ENCODE measurements around the gene REEP6. TPM values are rescaled to one million over a fixed set of nuclear protein-coding genes. Genes with fewer than 3 reads are reported as not detected.

REEP6 gene
- total and polyA plus RNA-seq, 2 donors (not counting 3 experiments of a cell fraction or from before 2014, with no cell fraction given), result 1.3 to 1.5 TPM

DNA sequence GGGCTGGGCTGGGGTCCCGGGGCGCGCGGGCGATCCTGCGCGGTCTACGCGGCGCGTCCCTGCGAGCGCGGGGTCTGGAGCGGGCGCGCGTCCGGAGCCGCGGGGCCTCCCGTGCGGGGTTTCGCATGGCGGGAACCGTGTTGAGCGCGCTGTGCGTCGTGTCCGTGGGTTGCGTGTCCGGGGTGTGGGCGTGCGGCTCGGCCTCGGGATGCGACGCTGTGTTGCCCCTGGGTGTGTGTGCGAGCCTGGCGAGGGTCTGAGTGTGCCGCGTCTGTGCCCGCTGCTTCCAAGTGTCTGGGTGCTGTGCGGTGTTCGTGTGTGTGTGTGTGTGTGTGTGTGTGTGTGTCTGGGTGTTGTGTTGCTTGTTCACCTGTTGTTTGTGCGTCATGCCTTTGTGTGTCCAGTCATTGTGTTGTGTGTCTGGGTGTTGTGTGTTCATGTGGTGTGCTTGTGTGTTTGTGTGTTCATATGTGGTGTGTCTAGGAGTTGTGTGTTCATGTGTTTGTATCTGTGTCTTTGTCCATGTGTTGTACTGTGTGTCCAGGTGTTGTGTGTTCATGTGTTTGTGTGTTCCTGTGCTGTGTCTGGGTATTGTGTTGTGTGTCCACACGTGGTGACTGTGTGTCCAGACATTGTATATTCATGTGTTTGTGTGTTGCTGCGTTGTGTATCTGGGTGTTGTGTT lies 33.4 kb downstream of the REEP6 start:
- no TSS peak for BruUV-seq (replicated peaks)
- no peak for DNase-seq (ENCODE audit: low read depth, low spot score)
- H3K4me2 ChIP-seq (ENCODE audit: insufficient read depth, low read length), result no peak overlapping the region
- intact Hi-C loops (cut with micrococcal nuclease), result no loop called here
- no peak overlapping the region for H3K27ac ChIP-seq (ENCODE audit: insufficient read depth, low read depth, low read length)
- TF ChIP-seq GATA2 (IDR thresholded peaks at IDR 0.05; ENCODE audit: insufficient read depth, insufficient read length, low read depth, low read length) (no peak), FOS (IDR thresholded peaks at IDR 0.05; ENCODE audit: borderline replicate concordance, insufficient read depth, low read length) (no peak), EZH2 (IDR thresholded peaks at IDR 0.05; ENCODE audit: borderline replicate concordance, low read depth, low read length, severe bottlenecking) (no peak), JUN (IDR thresholded peaks at IDR 0.05; ENCODE audit: borderline replicate concordance, insufficient read depth, insufficient read length, low read depth) (no peak), POLR2AphosphoS5 (IDR thresholded peaks at IDR 0.05; ENCODE audit: insufficient read depth, low read depth, low read length) (no peak), POLR2A (IDR thresholded peaks at IDR 0.05; ENCODE audit: low read depth, low read length) (no peak), MYC (IDR thresholded peaks at IDR 0.05; ENCODE audit: low read depth, low read length) (no peak)
- TF ChIP-seq, protein P1, sequence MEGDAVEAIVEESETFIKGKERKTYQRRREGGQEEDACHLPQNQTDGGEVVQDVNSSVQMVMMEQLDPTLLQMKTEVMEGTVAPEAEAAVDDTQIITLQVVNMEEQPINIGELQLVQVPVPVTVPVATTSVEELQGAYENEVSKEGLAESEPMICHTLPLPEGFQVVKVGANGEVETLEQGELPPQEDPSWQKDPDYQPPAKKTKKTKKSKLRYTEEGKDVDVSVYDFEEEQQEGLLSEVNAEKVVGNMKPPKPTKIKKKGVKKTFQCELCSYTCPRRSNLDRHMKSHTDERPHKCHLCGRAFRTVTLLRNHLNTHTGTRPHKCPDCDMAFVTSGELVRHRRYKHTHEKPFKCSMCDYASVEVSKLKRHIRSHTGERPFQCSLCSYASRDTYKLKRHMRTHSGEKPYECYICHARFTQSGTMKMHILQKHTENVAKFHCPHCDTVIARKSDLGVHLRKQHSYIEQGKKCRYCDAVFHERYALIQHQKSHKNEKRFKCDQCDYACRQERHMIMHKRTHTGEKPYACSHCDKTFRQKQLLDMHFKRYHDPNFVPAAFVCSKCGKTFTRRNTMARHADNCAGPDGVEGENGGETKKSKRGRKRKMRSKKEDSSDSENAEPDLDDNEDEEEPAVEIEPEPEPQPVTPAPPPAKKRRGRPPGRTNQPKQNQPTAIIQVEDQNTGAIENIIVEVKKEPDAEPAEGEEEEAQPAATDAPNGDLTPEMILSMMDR (IDR thresholded peaks at IDR 0.05; ENCODE audit: extremely low read depth in 1 of 2, insufficient read depth in 1 of 2, low read depth in 1 of 2, low read length in 2 of 2), result no peak
- TF ChIP-seq, protein P2, sequence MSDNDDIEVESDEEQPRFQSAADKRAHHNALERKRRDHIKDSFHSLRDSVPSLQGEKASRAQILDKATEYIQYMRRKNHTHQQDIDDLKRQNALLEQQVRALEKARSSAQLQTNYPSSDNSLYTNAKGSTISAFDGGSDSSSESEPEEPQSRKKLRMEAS (IDR thresholded peaks at IDR 0.05; ENCODE audit: insufficient read depth, insufficient read length), result no peak
- ChIA-PET POLR2A (no interaction called here), CTCF (interaction anchor here (1.5 kb wide), 1 partner anchor 80 kb away, joined by 4 read pairs; no protein-coding TSS in a partner anchor)
- H2AFZ ChIP-seq (ENCODE audit: low read depth, low read length), result no peak overlapping the region
- H3K9me3 ChIP-seq (replicated peaks; ENCODE audit: control insufficient read depth, insufficient read depth, low read length), result no peaks in the 10 kb centered on the region
- FAIRE-seq, result no peak
- H3K4me1 ChIP-seq (ENCODE audit: control insufficient read depth, extremely low read depth, insufficient read depth, low read length), result no peaks in the 10 kb centered on the region
- H4K20me1 ChIP-seq (replicated peaks; ENCODE audit: control insufficient read depth, extremely low read depth, insufficient read depth, low read length), result no peaks in the 10 kb centered on the region
- no peaks in the 10 kb centered on the region for H3K36me3 ChIP-seq (ENCODE audit: control insufficient read depth in 2 of 2, extremely low read depth in 1 of 2, insufficient read depth in 2 of 2, low read length in 2 of 2)
- H3K9me1 ChIP-seq (replicated peaks; ENCODE audit: control insufficient read depth, extremely low read depth, insufficient read depth, low read length), result no peaks in the 10 kb centered on the region
- H3K9ac ChIP-seq (replicated peaks; ENCODE audit: extremely low read depth, insufficient read depth, low read length), result no peak overlapping the region
- H3K4me3 ChIP-seq (replicated peaks in 1 of 3; ENCODE audit: insufficient read depth in 1 of 3, low read depth in 1 of 3, low read length in 3 of 3), result no peak overlapping the region
- peaks cover 9 to 12% of the 10 kb centered on the region in 2 experiments for H3K27me3 ChIP-seq (ENCODE audit: control insufficient read depth in 2 of 2, insufficient read depth in 2 of 2, low read length in 2 of 2)
- dilution Hi-C loops (cut with MboI; ENCODE audit: extremely low pct_ligation_motif_present, low sequenced_read_pairs), result no loop called here
- H3K79me2 ChIP-seq (ENCODE audit: control insufficient read depth, insufficient read depth, low read length), result no peaks in the 10 kb centered on the region
